GM12878 (cell line): ENCODE results near the gene TDRD12. TPM values are rescaled to one million over a fixed set of nuclear protein-coding genes. Genes with fewer than 3 reads are reported as not detected.

ENCODE experiments used
- ATAC-seq: fragments of 200-7000 bp; cut with Tn5 transposase; 3 replicates; pipeline ENCODE4 v1.9.1; 2020; ENCODE audit warnings: mild to moderate bottlenecking, moderate library complexity
- BruUV-seq: library from RNA; stranded (reverse); fragments of 400-500 nt; replicated peaks from 2 replicates; lab custom pipeline; 2021; lab: Mats Ljungman, UMichigan
- CTCF ChIA-PET: fragments of 300-600 bp; sonication (Branson Sonifier 250); formaldehyde crosslinking; extraction: SDS; loops from one replicate; lab custom pipeline; 2021; ENCODE audit warnings: inconsistent platforms; lab: Yijun Ruan, JAX
- POLR2A ChIA-PET: fragments of 350-600 bp; formaldehyde crosslinking; extraction: SDS; loops from one replicate; lab custom pipeline; 2021; ENCODE audit warnings: inconsistent platforms; lab: Charles Lee
- RAD21 ChIA-PET: fragments of 300-600 bp; sonication (Branson Sonifier 250); formaldehyde crosslinking; loops from one replicate; lab custom pipeline; 2023; ENCODE audit warnings: antibody characterized with exemption; ENCODE audit not compliant: unreplicated experiment; lab: Charles Lee
- SMC1A ChIA-PET: fragments of 300-600 bp; sonication (Branson Sonifier 250); formaldehyde crosslinking; loops from one replicate; lab custom pipeline; 2023; ENCODE audit not compliant: unreplicated experiment, uncharacterized antibody; lab: Charles Lee
- DNase-seq: peaks from one replicate; pipeline ENCODE4 v3.0.0-alpha.2; 2011; ENCODE audit warnings: low read depth, low spot score
- FAIRE-seq: peaks from 3 replicates; lab custom pipeline; 2011; peaks lifted over from hg19 to GRCh38; lab: Jason Lieb, UNC
- H2AFZ ChIP-seq: 2 replicates; pipeline ENCODE4 v1.6.0; 2011; ENCODE audit warnings: low read depth, low read length, control low read depth; ENCODE audit not compliant: control insufficient read depth
- H3K27ac ChIP-seq: 2 replicates; pipeline ENCODE4 v1.5.1; 2011; ENCODE audit warnings: control low read depth; ENCODE audit not compliant: control insufficient read depth, insufficient read depth
- H3K27me3 ChIP-seq, 2 experiments: replicated peaks in 1 of 2; 2 replicates each; pipeline versions ENCODE4 v1.6.0 to v1.6.1; 2011; ENCODE audit warnings: low read length in 1 of 2; ENCODE audit not compliant: control insufficient read depth in 2 of 2, insufficient read depth in 2 of 2
- H3K36me3 ChIP-seq, 2 experiments: 2 replicates each; pipeline ENCODE4 v1.5.1; 2011; ENCODE audit warnings: low read length in 1 of 2; ENCODE audit not compliant: control insufficient read depth in 2 of 2, insufficient read depth in 2 of 2
- H3K4me1 ChIP-seq: 2 replicates; pipeline ENCODE4 v1.6.1; 2011; ENCODE audit warnings: mild to moderate bottlenecking, low read length, moderate library complexity, mixed read lengths; ENCODE audit not compliant: control insufficient read depth, insufficient read depth
- H3K4me2 ChIP-seq: 2 replicates; pipeline ENCODE4 v1.6.0; 2011; ENCODE audit warnings: control low read depth; ENCODE audit not compliant: control insufficient read depth, insufficient read depth
- H3K4me3 ChIP-seq: fragments of 200-600 bp; sonication (generic); 2 replicates; pipeline ENCODE4 v1.5.1; 2016
- H3K79me2 ChIP-seq: 2 replicates; pipeline ENCODE4 v1.6.0; 2011; ENCODE audit warnings: low read length; ENCODE audit not compliant: control insufficient read depth, insufficient read depth
- H3K9ac ChIP-seq: 2 replicates; pipeline ENCODE4 v1.8.0; 2011; ENCODE audit warnings: low read length, control low read depth, mixed read lengths; ENCODE audit not compliant: control insufficient read depth, insufficient read depth
- H3K9me3 ChIP-seq: replicated peaks from 3 replicates; pipeline ENCODE4 v1.5.1; 2011; ENCODE audit warnings: mild to moderate bottlenecking, low read length; ENCODE audit not compliant: control insufficient read depth, insufficient read depth
- H4K20me1 ChIP-seq: 2 replicates; pipeline ENCODE4 v1.6.0; 2011; ENCODE audit not compliant: control insufficient read depth, insufficient read depth
- CBX5 ChIP-seq: sonication (generic); IDR thresholded peaks from 2 replicates; pipeline ENCODE4 v1.6.1; 2016; ENCODE audit warnings: low read depth, moderate library complexity, mild to moderate bottlenecking, inconsistent platforms
- CHD1 ChIP-seq: IDR thresholded peaks from 2 replicates; pipeline ENCODE4 v1.6.1; 2012; ENCODE audit warnings: low read depth, low read length, improper control_type of control experiment
- ESRRA ChIP-seq: IDR thresholded peaks from 2 replicates; pipeline ENCODE4 v1.6.1; 2012; ENCODE audit warnings: mild to moderate bottlenecking, low read length, improper control_type of control experiment
- FOXK2 ChIP-seq: fragments of 450-650 bp; IDR thresholded peaks from 2 replicates; pipeline ENCODE4 v1.6.1; 2017; ENCODE audit warnings: mild to moderate bottlenecking, moderate library complexity
- HDAC2 ChIP-seq: fragments of 200-600 bp; sonication (generic); IDR thresholded peaks from 2 replicates; pipeline ENCODE4 v1.6.1; 2017
- IKZF2 ChIP-seq, 2 experiments: fragments of 450-650 bp; IDR thresholded peaks; 2 replicates each; pipeline ENCODE4 v1.6.1; 2017; ENCODE audit warnings: mild to moderate bottlenecking in 2 of 2, moderate library complexity in 2 of 2
- NBN ChIP-seq: fragments of 450-650 bp; IDR thresholded peaks from 2 replicates; pipeline ENCODE4 v1.6.1; 2016
- NFYA ChIP-seq: IDR thresholded peaks from 2 replicates; pipeline ENCODE4 v1.6.1; 2011; ENCODE audit warnings: low read depth, mild to moderate bottlenecking, low read length, improper control_type of control experiment, borderline replicate concordance
- NFYB ChIP-seq: IDR thresholded peaks from 2 replicates; pipeline ENCODE4 v1.6.1; 2011; ENCODE audit warnings: low read depth, mild to moderate bottlenecking, low read length, improper control_type of control experiment, moderate library complexity; ENCODE audit not compliant: insufficient read depth
- NR2F1 ChIP-seq: fragments of 450-650 bp; conservative IDR thresholded peaks from 2 replicates; pipeline ENCODE4 v1.6.1; 2017; ENCODE audit warnings: mild to moderate bottlenecking
- PBX3 ChIP-seq: IDR thresholded peaks from 2 replicates; pipeline ENCODE4 v1.6.1; 2011; ENCODE audit warnings: mild to moderate bottlenecking, low read depth, low read length, moderate library complexity; ENCODE audit not compliant: insufficient replicate concordance
- TBL1XR1 ChIP-seq: IDR thresholded peaks from 2 replicates; pipeline ENCODE4 v1.6.1; 2012; ENCODE audit warnings: low read depth, low read length, improper control_type of control experiment
- ZNF217 ChIP-seq: fragments of 450-650 bp; IDR thresholded peaks from 2 replicates; pipeline ENCODE4 v1.6.1; 2017; ENCODE audit warnings: antibody characterized with exemption, mild to moderate bottlenecking
- WGBS: methylation state at CpG from one replicate; pipeline ENCODE4 v1.1.6; 2016; ENCODE audit warnings: low lambda C conversion rate; ENCODE audit not compliant: insufficient replicate concordance, insufficient coverage; ENCODE audit errors: missing lambda C conversion rate; 5-methylcytosine and 5-hydroxymethylcytosine counted together
- in situ Hi-C: fragments of 300-500 bp; cut with MboI; formaldehyde crosslinking; loops from 9 replicates; pipeline ENCODE4 v1.14.3; 2018; ENCODE audit warnings: mixed read lengths
- intact Hi-C: fragments of 100-400 bp; cut with micrococcal nuclease; formaldehyde crosslinking; loops from one replicate; pipeline ENCODE4 v1.14.2; 2022; ENCODE audit not compliant: unreplicated experiment
- polyA plus RNA-seq, 11 experiments: library from polyadenylated mRNA; depleted of rRNA in 4 of 11; unstranded in 6 of 11; stranded (reverse) in 5 of 11; fragments of >200 nt; fragmentation: Nextera tagmentation in 4 of 11; fragmentation: Illumina TruSeq in 1 of 11; extraction: Ambion mirVana in 4 of 11; extraction: Trizol in 1 of 11; gene quantifications; 1 replicate in 1 of 11; 2 replicates in 10 of 11; pipeline versions ENCODE4 v1.2.1 to v1.2.3, GENCODE V29; 2011 to 2016; ENCODE audit warnings: inconsistent platforms in 2 of 11, missing spikeins in 2 of 11, low read depth in 1 of 11
- total RNA-seq, 4 experiments: library from RNA; depleted of rRNA in 3 of 4; stranded (reverse); fragments of >200 nt in 3 of 4; fragmentation: Illumina TruSeq in 1 of 4; extraction: Trizol in 1 of 4; gene quantifications; 2 replicates each; pipeline versions ENCODE4 v1.2.1 to v1.2.3, GENCODE V29; 2013 to 2021
- TF ChIP-seq, protein P1 (sequence below): IDR thresholded peaks from 2 replicates; pipeline ENCODE4 v1.6.1; 2011; ENCODE audit warnings: borderline replicate concordance, low read depth, mild to moderate bottlenecking, moderate library complexity, low read length; ENCODE audit not compliant: insufficient read depth, poor library complexity, severe bottlenecking
- TF ChIP-seq, protein P2 (sequence below): IDR thresholded peaks from 2 replicates; pipeline ENCODE4 v1.6.1; 2011; ENCODE audit warnings: low read depth, low read length, improper control_type of control experiment, borderline replicate concordance
- TF ChIP-seq, protein P3 (sequence below): IDR thresholded peaks from 2 replicates; pipeline ENCODE4 v1.6.1; 2012; ENCODE audit warnings: mild to moderate bottlenecking, low read depth, low read length

The TDRD12 gene
- total and polyA plus RNA-seq, 10 of the 15 experiments (the other 5 are each of a cell fraction or from before 2014, with no cell fraction given): 0.08 to 0.15 TPM; not detected in 8

- Histone ChIP-seq H3K27me3 (peaks cover 2 to 7% of the 10 kb centered on the region in 2 experiments; a peak in 3 of 4 replicates), H3K4me2 (no peak overlapping the region), H4K20me1 (no peaks in the 10 kb centered on the region), H3K9me3 (no peaks in the 10 kb centered on the region; the same call in 2 of the 3 replicates), H3K4me1 (peaks cover 2% of the 10 kb centered on the region; the same call in 1 of the 2 replicates), H3K4me3 (no peak overlapping the region), H3K36me3 (no peaks in the 10 kb centered on the region), H3K79me2 (no peaks in the 10 kb centered on the region), H3K27ac (no peak overlapping the region), H2AFZ (no peak overlapping the region), H3K9ac (no peak overlapping the region)
- TF ChIP-seq NR2F1: no peak
- no peak for TF ChIP-seq PBX3
- no peak for TF ChIP-seq CHD1
- TF ChIP-seq NBN: no peak
- TF ChIP-seq, protein P1, sequence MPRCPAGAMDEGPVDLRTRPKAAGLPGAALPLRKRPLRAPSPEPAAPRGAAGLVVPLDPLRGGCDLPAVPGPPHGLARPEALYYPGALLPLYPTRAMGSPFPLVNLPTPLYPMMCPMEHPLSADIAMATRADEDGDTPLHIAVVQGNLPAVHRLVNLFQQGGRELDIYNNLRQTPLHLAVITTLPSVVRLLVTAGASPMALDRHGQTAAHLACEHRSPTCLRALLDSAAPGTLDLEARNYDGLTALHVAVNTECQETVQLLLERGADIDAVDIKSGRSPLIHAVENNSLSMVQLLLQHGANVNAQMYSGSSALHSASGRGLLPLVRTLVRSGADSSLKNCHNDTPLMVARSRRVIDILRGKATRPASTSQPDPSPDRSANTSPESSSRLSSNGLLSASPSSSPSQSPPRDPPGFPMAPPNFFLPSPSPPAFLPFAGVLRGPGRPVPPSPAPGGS: no peak
- no peak for TF ChIP-seq NFYB
- no peak for TF ChIP-seq HDAC2
- TF ChIP-seq, protein P2, sequence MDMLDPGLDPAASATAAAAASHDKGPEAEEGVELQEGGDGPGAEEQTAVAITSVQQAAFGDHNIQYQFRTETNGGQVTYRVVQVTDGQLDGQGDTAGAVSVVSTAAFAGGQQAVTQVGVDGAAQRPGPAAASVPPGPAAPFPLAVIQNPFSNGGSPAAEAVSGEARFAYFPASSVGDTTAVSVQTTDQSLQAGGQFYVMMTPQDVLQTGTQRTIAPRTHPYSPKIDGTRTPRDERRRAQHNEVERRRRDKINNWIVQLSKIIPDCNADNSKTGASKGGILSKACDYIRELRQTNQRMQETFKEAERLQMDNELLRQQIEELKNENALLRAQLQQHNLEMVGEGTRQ: no peak
- TF ChIP-seq, protein P3, sequence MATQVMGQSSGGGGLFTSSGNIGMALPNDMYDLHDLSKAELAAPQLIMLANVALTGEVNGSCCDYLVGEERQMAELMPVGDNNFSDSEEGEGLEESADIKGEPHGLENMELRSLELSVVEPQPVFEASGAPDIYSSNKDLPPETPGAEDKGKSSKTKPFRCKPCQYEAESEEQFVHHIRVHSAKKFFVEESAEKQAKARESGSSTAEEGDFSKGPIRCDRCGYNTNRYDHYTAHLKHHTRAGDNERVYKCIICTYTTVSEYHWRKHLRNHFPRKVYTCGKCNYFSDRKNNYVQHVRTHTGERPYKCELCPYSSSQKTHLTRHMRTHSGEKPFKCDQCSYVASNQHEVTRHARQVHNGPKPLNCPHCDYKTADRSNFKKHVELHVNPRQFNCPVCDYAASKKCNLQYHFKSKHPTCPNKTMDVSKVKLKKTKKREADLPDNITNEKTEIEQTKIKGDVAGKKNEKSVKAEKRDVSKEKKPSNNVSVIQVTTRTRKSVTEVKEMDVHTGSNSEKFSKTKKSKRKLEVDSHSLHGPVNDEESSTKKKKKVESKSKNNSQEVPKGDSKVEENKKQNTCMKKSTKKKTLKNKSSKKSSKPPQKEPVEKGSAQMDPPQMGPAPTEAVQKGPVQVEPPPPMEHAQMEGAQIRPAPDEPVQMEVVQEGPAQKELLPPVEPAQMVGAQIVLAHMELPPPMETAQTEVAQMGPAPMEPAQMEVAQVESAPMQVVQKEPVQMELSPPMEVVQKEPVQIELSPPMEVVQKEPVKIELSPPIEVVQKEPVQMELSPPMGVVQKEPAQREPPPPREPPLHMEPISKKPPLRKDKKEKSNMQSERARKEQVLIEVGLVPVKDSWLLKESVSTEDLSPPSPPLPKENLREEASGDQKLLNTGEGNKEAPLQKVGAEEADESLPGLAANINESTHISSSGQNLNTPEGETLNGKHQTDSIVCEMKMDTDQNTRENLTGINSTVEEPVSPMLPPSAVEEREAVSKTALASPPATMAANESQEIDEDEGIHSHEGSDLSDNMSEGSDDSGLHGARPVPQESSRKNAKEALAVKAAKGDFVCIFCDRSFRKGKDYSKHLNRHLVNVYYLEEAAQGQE: no peak
- no peak for TF ChIP-seq FOXK2
- TF ChIP-seq IKZF2 (IDR thresholded peaks at IDR 0.05): no peak
- TF ChIP-seq ZNF217: no peak
- no peak for TF ChIP-seq NFYA
- no peak for TF ChIP-seq CBX5
- no peak for TF ChIP-seq ESRRA
- TF ChIP-seq TBL1XR1: no peak
- ChIA-PET POLR2A (interaction anchor here (1.0 kb wide), 1 partner anchor 12 kb away, joined by 6 read pairs; no protein-coding TSS in a partner anchor), SMC1A (interaction anchor here (1.2 kb wide), 1 partner anchor 16 kb away, joined by 3 read pairs; no protein-coding TSS in a partner anchor), RAD21 (interaction anchor here (0.7 kb wide), 1 partner anchor 1592 kb away, joined by 3 read pairs; no protein-coding TSS in a partner anchor), CTCF (no interaction called here)
- 3% methylated on average over 2 of the region's 2 CpGs for WGBS
- in situ Hi-C loops: no loop called here
- no TSS peak for BruUV-seq
- ATAC-seq (no peak), DNase-seq (no peak), FAIRE-seq (no peak)
- intact Hi-C loops: no loop called here
These were observed 38.6 kb upstream of the TDRD12 start for GRCh38 chr19:32680986-32681385.
